K562 (cell line): ENCODE measurements around the gene TMEM154. TPM values are rescaled to one million over a fixed set of nuclear protein-coding genes. Genes with fewer than 3 reads are reported as not detected.

Source experiments
- ARID1B ChIP-seq: fragments of 450-650 bp; IDR thresholded peaks from 2 replicates; pipeline ENCODE4 v1.6.1; 2016; ENCODE audit warnings: antibody characterized with exemption, mild to moderate bottlenecking, inconsistent platforms
- ARID2 ChIP-seq: fragments of 450-650 bp; IDR thresholded peaks from 2 replicates; pipeline ENCODE4 v1.6.1; 2017; ENCODE audit warnings: antibody characterized with exemption, mild to moderate bottlenecking
- CBX2 ChIP-seq: fragments of 200-600 bp; sonication (generic); IDR thresholded peaks from one replicate; pipeline ENCODE4 v1.6.1; 2012; ENCODE audit warnings: mild to moderate bottlenecking, low read length, inconsistent platforms; ENCODE audit not compliant: insufficient read depth, poor library complexity, severe bottlenecking
- CCNT2 ChIP-seq: IDR thresholded peaks from 2 replicates; pipeline ENCODE4 v1.6.1; 2011; ENCODE audit warnings: borderline replicate concordance, low read depth, mild to moderate bottlenecking, moderate library complexity, mixed read lengths, low read length; ENCODE audit not compliant: insufficient read length; ENCODE audit errors: extremely low read depth
- CSDE1 ChIP-seq, 2 experiments: fragments of 450-650 bp; IDR thresholded peaks; 2 replicates each; pipeline ENCODE4 v1.6.1; 2016; ENCODE audit warnings: mild to moderate bottlenecking in 1 of 2
- ETS2 ChIP-seq: IDR thresholded peaks from 2 replicates; pipeline ENCODE4 v1.6.1; 2016; ENCODE audit warnings: borderline replicate concordance, missing genetic modification characterization, mild to moderate bottlenecking, moderate library complexity, missing compliant biosample characterization; ENCODE audit not compliant: poor library complexity, severe bottlenecking
- HMG20A ChIP-seq: fragments of 450-650 bp; formaldehyde crosslinking; conservative IDR thresholded peaks from 2 replicates; pipeline ENCODE4 v1.4.0; 2020; ENCODE audit warnings: mild to moderate bottlenecking, mixed read lengths
- LCOR ChIP-seq: sonication (generic); formaldehyde crosslinking; IDR thresholded peaks from 2 replicates; pipeline ENCODE4 v1.8.0; 2022; ENCODE audit warnings: mild to moderate bottlenecking, missing genetic modification reagents
- MEIS2 ChIP-seq: fragments of 450-650 bp; IDR thresholded peaks from 2 replicates; pipeline ENCODE4 v1.6.1; 2014; ENCODE audit warnings: mild to moderate bottlenecking; ENCODE audit not compliant: partially characterized antibody
- NKRF ChIP-seq: fragments of 450-650 bp; IDR thresholded peaks from 2 replicates; pipeline ENCODE4 v1.6.1; 2016; ENCODE audit warnings: borderline replicate concordance
- PKNOX1 ChIP-seq: fragments of 450-650 bp; IDR thresholded peaks from 2 replicates; pipeline ENCODE4 v1.6.1; 2016
- PTRF ChIP-seq: fragments of 450-650 bp; IDR thresholded peaks from 2 replicates; pipeline ENCODE4 v1.6.1; 2016; ENCODE audit warnings: mild to moderate bottlenecking, missing genetic modification characterization, missing compliant biosample characterization
- SRSF7 ChIP-seq: fragments of 200-400 bp; formaldehyde crosslinking; optimal IDR thresholded peaks from 2 replicates; pipeline ENCODE3; 2017; ENCODE audit warnings: mild to moderate bottlenecking, low read depth, low read length
- TFAP4 ChIP-seq: sonication (generic); formaldehyde crosslinking; IDR thresholded peaks from 2 replicates; pipeline ENCODE4 v1.8.0; 2022; ENCODE audit warnings: missing genetic modification reagents, mild to moderate bottlenecking, moderate library complexity, borderline replicate concordance
- VEZF1 ChIP-seq: fragments of 200-800 bp; sonication (Bioruptor generic); IDR thresholded peaks from 2 replicates; pipeline ENCODE4 v1.6.1; 2017; ENCODE audit warnings: missing genetic modification characterization, missing compliant biosample characterization
- ZBED1 ChIP-seq: IDR thresholded peaks from 2 replicates; pipeline ENCODE4 v1.6.1; 2014
- ZNF133 ChIP-seq: fragments of 250-450 bp; sonication (Bioruptor Pico); IDR thresholded peaks from 2 replicates; pipeline ENCODE4 v1.4.0; 2020; ENCODE audit warnings: mild to moderate bottlenecking
- ZNF699 ChIP-seq: fragments of 250-450 bp; sonication (Bioruptor Pico); IDR thresholded peaks from 2 replicates; pipeline ENCODE4 v1.8.0; 2021; ENCODE audit warnings: mild to moderate bottlenecking, moderate library complexity; ENCODE audit not compliant: insufficient replicate concordance
- polyA plus RNA-seq, 8 experiments: library from polyadenylated mRNA; depleted of rRNA in 4 of 8; stranded (reverse) in 5 of 8; unstranded in 3 of 8; fragments of >200 nt; fragmentation: Nextera tagmentation in 2 of 8; fragmentation: Illumina TruSeq in 1 of 8; extraction: Ambion mirVana in 2 of 8; extraction: Trizol in 1 of 8; gene quantifications; 2 replicates each; pipeline versions ENCODE4 v1.2.1 to v1.2.3, GENCODE V29; 2011 to 2014; ENCODE audit warnings: inconsistent platforms in 1 of 8, missing spikeins in 1 of 8
- total RNA-seq, 7 experiments: library from RNA; depleted of rRNA in 6 of 7; stranded (reverse); fragments of >200 nt in 6 of 7; fragmentation: Illumina TruSeq in 2 of 7; extraction: Trizol in 2 of 7; gene quantifications; 2 replicates each; pipeline versions ENCODE4 v1.2.1 to v1.2.3, GENCODE V29; 2011 to 2021; ENCODE audit warnings: low replicate concordance in 1 of 7
- TF ChIP-seq, protein P1 (sequence below): sonication (generic); formaldehyde crosslinking; IDR thresholded peaks from 2 replicates; pipeline ENCODE4 v1.8.0; 2022; ENCODE audit warnings: missing genetic modification reagents, mild to moderate bottlenecking, borderline replicate concordance
- TF ChIP-seq, protein P2 (sequence below): fragments of 450-650 bp; formaldehyde crosslinking; IDR thresholded peaks from 2 replicates; pipeline ENCODE4 v1.4.0; 2020; ENCODE audit warnings: mild to moderate bottlenecking, moderate library complexity

The TMEM154 gene
- total and polyA plus RNA-seq, 9 of the 15 experiments (the other 6 are each of a cell fraction or from before 2014, with no cell fraction given), result 0.13 to 1.8 (median 0.58) TPM

GRCh38 chr4:152700151-152700550 lies 20.4 kb upstream of the TMEM154 start (continued):
- TF ChIP-seq ARID1B, result peak; percentile 17; the same call in 1 of the 2 replicates
- TF ChIP-seq, protein P1, sequence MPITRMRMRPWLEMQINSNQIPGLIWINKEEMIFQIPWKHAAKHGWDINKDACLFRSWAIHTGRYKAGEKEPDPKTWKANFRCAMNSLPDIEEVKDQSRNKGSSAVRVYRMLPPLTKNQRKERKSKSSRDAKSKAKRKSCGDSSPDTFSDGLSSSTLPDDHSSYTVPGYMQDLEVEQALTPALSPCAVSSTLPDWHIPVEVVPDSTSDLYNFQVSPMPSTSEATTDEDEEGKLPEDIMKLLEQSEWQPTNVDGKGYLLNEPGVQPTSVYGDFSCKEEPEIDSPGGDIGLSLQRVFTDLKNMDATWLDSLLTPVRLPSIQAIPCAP (CRISPR knock-in tag), result no peak
- no peak for TF ChIP-seq ZBED1
- TF ChIP-seq HMG20A (CRISPR knock-in tag), result no peak
- TF ChIP-seq NKRF, result no peak
- TF ChIP-seq MEIS2, result peak; percentile 81
- peak; percentile 65 for TF ChIP-seq VEZF1 (CRISPR knock-in tag)
- no peak for TF ChIP-seq ZNF699
- no peak for TF ChIP-seq CCNT2
- TF ChIP-seq LCOR (CRISPR knock-in tag), result 0 out of 2 replicates have a peak, but pooled peaks have one; percentile 42
- TF ChIP-seq TFAP4 (CRISPR knock-in tag), result no peak
- TF ChIP-seq PKNOX1, result peak; percentile 75
- TF ChIP-seq, protein P2, sequence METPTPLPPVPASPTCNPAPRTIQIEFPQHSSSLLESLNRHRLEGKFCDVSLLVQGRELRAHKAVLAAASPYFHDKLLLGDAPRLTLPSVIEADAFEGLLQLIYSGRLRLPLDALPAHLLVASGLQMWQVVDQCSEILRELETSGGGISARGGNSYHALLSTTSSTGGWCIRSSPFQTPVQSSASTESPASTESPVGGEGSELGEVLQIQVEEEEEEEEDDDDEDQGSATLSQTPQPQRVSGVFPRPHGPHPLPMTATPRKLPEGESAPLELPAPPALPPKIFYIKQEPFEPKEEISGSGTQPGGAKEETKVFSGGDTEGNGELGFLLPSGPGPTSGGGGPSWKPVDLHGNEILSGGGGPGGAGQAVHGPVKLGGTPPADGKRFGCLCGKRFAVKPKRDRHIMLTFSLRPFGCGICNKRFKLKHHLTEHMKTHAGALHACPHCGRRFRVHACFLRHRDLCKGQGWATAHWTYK (CRISPR knock-in tag), result no peak
- no peak for TF ChIP-seq ETS2
- TF ChIP-seq SRSF7, result no peak
- no peak for TF ChIP-seq CSDE1 (IDR thresholded peaks at IDR 0.05)
- TF ChIP-seq CBX2, result no peak
- TF ChIP-seq ZNF133 (CRISPR knock-in tag), result no peak
- TF ChIP-seq PTRF, result no peak
- no peak for TF ChIP-seq ARID2
